Glomerular endothelial cell (primary cell): ENCODE results near the gene DNAJB14. TPM values are rescaled to one million over a fixed set of nuclear protein-coding genes. Genes with fewer than 3 reads are reported as not detected.
A peak's percentile ranks its signal among the peaks of the same experiment; 100 is the strongest.

Experiments used
- DNase-seq: peaks from one replicate; pipeline ENCODE4 v3.0.0-alpha.2; 2011; ENCODE audit warnings: low read depth, low spot score; ENCODE audit errors: extremely low read depth
- total RNA-seq: library from RNA; depleted of rRNA; stranded (reverse); fragments of >200 nt; gene quantifications from 2 replicates; pipeline ENCODE4 v1.2.3, GENCODE V29; 2015

DNAJB14 gene
- total RNA-seq, 1 donor from 2014 or later: 47.4 TPM

DNA sequence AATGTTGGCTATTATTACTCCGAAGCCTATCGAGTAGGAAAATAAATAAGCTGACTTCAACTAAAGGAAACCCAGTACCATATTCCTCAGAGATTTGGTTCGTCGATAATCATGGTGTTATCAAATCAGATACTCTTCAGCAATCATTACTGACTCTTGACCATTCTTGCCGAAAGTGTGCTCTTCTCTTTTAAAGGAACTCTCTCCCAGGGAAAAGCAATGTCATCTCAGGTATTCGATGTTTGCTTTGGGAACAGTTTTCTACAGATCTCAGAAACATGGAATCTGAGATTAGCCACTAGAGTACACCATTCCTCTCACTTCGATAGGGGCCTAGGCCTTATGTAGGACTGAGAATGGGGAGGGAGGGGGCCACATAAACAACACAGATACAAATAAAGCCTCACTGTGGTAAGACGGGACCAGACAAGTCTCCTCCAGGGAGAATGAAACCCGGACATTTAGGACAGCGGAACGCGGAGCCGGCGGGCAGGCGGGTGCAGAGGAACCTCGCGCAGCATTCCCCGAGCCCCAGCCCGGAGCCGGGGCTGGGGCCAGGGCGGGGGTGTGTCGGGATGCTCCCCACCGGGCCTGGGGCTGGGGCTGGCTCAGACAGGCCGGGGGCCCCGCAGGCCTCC lies 581 bp downstream of the DNAJB14 start:
- no peak for DNase-seq

DNA sequence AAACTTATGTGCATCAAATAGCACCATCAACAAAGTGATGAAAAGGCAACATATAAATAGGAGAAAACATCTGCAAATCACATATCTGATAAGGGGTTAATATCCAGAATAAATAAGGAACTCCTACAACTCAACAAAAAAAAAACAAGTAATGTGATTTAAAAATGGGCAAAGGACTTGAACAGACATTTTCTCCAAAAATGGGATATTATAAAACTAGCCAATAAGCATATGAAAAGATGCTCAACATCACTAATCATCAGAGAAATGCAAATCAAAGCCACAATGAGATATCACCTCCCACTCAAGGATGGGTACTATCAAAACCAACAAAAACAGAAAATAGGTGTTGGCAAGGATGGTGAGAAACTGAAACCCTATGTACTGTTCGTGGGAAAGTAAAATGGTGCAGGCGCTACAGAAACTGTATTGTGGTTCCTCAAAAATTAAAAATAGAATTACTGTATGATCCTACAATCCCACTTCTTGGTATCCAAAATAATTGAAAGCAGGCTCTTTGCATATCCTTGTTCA lies 2.4 kb downstream of the DNAJB14 start:
- no peak for DNase-seq

DNA sequence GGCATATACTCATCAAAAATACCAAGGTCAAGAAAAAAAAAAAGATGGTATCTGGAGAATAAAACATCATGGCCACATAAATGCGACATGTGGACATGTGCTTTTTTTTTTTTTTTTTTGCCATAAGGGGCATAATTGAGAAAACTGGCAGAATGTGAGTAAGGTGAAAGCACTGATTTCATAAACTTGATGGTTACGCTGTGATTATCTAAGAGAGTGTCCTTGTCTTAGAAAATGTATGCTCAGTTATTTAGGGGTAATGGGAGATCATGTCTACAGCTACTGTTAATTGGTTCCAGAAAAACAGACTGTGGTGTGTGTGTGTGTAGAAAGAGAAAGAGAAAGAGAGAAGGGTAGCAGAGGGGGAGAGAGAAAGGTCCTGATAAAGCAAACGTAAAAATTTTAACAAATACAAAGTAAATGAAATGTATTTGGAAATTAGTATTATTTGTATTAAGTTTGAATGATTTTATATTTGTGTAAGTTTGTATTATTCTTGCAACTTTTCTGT lies 8.1 kb downstream of the DNAJB14 start:
- no peak for DNase-seq

DNA sequence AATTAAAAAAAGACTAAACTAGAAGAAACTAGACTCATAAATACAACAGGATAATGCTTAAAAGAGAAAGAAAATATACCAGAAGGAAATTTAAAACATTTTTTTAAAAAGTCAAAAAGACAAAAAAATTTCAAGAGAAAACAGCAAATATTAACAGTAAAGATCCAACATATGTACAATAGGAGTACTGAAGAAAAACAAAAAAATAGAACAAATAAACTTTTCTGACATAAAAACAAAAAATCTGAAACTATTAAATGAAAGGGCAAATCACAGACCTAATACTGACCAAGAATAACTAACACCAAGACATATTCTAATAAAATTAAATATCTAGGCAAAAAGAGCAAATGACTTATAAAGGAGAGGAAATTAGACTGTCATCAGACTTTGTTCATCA lies 11.5 kb downstream of the DNAJB14 start:
- DNase-seq: no peak

DNA sequence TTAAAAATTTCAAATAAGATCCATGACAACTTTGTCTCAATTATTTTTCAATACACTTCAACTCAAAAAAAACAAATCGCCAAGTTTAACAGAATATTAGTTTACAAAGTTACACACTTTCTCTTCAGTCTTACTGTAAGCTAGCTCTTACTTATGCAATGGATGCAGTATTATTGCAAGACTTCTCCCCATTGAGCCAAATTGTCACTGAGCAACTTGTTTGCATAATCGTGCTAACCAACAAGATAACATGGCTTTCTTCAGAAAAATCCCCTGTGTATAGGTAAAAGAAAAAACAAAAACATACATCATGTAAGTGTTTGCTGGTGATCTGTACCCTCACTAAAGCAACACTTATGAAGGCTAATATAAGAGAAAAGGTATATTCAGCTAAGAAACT lies 18.9 kb downstream of the DNAJB14 start:
- DNase-seq: no peak

DNA sequence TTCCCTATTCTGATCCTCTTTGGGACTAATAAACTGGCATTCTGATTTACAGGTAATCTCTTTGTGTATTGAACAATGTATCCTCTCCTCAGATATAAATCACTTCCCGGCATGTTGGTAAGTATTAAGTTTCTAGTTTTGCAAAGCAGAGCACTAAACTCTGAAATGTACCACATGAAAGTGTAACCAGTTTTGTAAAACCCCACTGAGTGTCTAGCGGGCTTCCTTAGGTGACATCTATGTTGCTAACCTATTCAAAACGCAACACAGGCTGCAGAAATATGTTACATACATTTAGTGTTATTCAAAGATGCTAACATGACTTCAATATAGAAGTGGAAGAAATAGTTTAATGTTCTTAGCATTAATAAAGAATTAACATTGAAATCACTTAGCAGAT lies 25.2 kb downstream of the DNAJB14 start:
- DNase-seq: no peak

DNA sequence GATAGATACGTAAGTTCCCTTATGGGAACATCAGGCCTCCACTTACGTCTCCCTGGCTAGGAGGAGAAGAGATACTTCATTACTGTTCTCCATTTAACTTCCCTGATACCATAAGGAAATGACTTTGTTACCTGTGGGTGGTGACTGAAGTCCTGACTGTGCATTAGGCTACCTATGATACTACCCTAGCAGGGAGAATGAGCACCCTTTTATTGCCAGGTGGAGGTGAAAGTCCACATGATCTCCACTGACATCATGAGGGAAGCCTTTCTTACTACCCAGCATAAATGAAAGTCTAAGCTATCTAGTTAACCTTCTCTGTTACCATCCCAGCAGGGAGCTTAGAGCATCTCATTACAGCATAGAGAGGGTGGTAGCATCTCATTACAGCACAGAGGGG lies 27.8 kb downstream of the DNAJB14 start:
- DNase-seq: no peak

DNA sequence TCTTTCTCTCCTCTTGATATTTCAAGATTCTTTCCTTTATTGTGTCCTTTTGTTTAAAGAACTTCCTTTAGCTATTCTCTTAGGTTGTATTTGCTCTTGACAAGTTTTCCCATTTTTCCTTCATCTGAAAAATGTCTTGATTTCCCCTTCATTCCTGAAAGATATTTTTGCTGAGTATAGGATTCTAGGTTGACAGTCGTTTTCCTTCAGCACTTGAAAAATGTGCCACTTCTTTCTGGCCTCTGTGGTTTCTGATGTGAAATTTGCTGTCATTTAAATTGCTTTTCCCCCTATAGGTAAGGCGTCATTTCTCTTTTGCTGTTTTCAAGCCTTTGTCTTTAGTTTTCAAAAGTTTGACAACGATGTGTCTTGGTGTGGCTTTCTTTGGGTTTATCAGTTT lies 28.8 kb downstream of the DNAJB14 start:
- no peak for DNase-seq

DNA sequence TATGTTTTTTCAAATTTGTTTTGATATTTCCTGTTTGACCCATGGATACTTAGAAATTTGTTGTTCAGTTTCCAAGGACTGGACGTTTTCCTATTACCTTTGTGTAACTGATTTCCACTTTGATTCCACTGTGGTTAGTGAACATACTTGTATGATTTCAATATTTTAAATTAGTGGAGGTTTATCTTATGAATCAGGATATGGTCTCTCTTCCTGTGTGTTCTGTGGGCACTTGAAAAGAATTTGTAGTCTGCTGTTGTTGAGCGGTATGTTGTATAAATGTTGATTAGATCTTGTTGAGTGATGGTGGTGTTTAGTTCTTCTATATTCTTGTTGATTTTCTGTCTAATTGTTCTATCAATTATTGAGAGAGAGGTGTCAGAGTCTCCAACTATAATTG lies 31.0 kb downstream of the DNAJB14 start:
- no peak for DNase-seq

DNA sequence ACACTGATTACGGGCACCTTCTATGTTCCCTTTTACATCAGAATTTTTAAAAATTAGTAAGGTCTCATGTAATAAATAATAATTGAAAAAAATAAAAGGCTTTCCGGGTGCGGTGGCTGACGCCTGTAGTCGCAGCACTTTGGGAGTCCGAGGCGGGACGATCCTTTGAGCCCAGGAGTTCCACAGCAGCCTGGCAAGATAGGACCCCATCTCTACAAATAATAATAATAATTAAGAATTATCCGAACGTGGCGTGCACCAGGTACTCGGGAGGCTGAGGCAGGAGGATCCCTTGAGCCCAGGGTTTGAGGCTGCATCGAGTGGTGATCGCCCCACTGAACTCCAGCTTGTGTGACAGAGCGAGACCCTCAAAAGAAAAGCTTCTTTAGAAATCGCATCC lies 51.4 kb downstream of the DNAJB14 start:
- no peak for DNase-seq

DNA sequence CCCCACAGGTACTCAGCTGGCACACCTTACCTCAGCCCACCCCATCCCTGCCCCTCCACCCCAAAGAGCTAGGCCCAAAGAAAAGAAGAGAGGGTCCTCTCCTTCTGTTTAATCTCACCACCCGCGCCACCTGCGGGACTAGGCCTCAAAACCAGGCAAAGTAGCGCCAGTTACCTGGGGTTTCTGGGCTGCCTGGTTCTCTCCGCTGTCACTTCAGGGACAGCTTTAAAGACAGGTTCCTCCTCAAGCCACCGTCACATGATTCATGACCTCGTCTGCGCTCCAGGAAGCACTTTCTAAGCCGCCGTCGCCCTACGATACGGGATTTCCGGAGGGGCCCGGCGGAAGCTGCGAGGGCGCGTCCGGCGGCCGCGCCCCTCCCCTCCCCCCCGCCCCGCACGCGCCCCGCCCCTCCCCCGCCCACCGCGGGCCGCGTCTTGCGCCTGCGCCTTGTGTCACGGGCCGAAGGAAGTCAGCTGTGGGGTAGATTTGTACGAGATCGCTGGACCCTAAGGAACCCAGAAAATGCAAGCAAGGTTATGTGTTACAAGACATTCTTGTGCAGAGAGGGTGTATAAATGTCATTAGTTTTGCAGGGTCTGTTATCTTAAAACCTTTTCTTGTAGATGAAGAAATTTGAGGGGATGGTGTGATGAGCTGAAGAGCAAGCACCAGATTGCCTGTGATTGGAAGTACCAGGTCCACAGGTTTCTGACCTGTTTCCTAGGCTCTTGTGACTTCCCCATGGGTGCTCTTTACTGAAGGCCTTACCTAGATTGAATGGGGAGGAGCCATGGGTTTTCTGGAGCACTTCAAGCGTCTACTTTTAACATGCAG lies 52.0 kb downstream of the DNAJB14 start, which contains the start of gene LAMTOR3:
LAMTOR3 (minus strand) TSS at position 267 of the 837 bp plus-strand sequence. CDS start 464 bp downstream, outside the sequence.
- DNase-seq: peak; percentile 42

DNA sequence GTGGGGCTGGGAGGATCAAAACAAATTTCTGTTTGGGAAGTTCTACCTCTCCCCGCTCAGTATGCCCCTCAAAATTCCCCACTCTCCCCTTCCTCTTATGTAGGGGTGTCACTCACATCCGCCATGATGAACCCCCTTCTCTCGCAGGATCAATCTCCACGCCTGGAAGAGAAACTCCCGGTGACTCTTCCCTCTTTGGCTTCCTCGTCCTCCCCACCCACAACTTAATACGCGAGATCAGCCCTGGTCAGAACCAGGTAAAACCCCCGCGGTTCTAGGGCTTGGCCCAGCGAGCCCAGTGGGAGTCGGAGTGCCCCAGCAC lies 52.6 kb downstream of the DNAJB14 start:
- no peak for DNase-seq

DNA sequence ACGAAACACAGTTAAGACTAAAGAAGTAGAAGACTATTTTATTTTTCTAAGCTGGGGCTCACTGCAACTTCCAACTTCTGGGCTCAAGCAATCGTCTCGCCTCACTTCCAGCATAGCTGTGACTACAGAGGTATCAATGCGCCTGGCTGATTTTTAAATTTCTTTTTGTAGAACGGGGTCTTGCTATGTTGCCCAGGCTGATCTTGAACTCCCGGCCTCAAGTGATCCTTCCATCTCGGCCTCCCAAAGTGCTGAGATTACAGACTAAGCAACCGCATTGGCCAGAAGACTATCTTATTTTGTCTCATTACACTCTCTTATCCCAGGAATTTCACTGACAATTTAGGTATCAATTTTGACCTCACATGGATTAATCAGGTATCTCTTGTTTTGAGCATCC lies 53.4 kb downstream of the DNAJB14 start:
- no peak for DNase-seq

DNA sequence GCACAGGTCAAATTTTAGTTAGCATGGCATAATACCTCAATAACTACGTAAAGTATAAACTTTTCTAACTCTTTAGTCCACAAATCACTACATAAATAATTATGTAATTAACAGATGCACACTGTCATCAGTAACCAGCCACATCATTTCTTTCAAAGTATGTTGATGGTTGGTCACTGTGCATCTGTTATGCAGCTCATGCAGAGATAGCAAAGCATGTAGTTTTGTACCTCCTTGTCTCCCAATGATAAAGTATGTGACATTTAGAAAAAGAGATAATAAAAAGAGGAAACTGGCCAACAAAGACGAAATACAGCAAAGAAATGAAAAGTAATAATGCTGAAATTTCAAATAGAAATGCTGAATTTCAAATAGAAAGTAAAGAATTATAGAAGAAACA lies 55.1 kb downstream of the DNAJB14 start:
- DNase-seq: no peak

DNA sequence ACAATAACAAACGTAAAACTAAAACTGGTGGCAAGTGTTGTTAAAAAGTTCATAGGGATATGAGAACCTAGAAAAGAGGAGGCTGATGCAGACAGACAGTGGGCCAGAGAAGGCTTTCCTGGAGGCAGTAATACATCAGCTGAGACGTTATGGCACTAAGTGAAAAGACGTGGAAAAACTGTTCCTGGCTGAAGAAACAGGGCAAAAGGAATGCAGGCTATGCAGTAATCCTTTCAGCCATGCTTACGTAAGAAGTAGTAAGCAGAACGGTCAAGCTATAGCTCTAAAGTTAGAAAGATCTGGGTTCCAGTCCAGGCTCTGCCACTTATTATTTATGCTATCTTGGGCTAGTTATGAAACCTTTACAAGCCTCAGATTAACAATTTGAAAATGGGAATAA lies 58.6 kb downstream of the DNAJB14 start:
- no peak for DNase-seq

DNA sequence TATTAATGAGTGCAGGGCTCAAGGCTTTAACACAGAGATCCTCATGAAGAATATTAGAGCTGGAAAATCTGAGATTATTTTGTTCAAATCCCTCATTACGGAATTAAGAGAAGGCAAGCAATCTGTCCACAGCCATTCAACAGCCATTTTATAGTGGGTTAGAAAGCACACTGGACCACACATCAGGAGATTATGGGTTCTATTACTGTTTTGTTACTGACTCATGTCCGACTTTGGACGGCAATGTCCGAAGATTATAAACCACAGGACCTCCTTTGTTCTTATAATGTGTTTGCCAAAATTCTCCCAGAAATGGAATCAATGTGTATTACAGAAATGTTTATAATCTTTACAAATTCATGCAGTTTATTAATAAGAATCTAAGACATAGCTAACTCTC lies 60.3 kb downstream of the DNAJB14 start:
- DNase-seq: no peak

DNA sequence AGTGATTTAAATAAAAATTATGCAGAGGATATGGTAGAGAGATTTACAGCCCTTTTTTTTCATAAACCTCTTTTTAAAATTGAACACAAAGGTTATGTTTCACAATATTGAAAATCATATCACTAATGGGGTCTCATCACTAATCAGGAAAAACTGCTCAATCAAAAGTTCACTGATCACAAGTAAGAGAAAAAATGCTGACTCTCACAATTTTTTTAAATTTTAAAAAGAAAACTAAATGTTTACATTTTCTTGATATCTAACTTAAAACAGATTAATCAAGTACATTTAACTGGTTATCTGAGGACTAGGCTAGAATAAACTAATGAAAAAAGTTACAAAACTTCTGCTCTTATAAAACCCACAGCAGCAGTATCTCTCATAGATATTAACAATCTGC lies 60.7 kb downstream of the DNAJB14 start:
- no peak for DNase-seq

DNA sequence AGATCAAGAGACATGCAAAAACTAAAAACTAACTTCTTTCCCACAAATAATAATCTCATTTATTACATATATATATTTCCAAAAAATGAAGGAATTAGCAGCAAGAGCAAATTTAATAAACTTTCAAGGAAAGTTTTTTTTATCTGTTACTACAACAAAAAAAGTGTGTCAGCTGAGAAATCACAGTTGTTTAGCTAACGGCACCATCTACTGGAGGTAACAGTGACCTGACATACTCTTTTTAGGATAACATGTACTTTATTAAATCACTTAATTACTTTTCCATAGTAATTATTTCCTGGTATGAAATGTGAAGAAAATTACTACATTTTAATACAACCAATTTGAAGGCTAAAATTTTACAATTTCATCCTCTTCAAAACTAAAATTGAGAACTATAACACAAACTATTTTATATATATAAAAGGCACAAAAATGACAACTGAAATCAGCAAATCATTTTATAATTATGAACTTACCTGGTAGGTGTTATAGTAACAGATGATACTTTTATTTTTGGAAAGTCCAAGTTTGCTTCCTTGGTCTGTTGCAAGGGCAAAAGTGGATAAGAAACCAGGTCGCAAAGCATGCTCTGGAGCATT lies 61.3 kb downstream of the DNAJB14 start:
- peak; percentile 9 for DNase-seq

DNA sequence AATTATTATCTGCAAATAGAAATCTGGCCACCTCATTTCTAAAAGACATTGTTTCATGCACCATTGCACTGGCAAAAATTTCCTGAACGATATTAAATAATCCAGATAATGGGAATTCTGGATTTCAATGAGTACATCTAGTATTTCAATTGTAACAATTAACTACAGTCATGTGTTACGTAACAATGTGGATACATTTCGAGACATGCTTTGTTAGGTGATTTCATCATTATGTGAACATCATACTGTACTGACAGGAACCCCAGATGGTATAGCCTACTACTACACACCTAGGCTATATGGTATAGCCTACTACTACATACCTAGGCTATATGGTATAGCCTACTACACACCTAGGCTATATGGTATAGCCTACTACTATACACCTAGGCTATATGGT lies 67.0 kb downstream of the DNAJB14 start:
- no peak for DNase-seq

DNA sequence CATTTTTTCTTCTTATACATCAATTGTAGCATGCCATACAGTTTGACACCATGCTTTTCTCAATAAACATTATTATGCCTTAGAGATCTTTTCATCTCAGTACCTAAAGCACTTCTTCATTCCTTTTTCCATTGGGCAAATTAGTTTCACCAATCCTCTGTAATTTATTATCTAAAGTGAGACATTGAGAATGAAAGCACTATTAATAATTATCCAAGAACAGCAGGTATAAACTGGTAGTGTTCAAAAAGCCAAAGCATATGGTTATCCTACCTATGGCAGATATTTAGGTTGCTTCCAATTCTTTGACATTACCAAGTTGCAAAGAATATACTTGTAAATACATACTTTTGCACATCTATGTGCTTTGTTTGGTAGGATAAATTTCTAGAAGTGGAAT lies 67.8 kb downstream of the DNAJB14 start:
- DNase-seq: no peak

DNA sequence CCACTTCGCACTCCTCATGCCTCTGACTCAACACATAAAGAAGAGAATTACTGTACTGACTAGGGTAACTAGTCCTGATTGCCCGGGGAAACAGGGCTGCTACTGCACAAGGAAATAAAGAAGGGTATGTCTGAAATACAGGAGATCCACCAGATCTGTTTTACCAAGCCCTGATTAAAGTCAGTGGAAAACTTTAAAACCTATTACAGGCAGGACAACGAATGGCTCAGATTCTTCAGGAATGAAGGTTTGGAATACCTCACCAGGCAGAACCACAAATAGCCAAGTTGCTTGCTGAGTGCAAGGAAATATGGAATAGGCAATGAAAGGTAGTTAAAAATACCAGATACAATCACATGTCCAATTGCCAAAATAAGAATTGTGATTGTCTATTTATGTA lies 69.5 kb downstream of the DNAJB14 start:
- DNase-seq: no peak

DNA sequence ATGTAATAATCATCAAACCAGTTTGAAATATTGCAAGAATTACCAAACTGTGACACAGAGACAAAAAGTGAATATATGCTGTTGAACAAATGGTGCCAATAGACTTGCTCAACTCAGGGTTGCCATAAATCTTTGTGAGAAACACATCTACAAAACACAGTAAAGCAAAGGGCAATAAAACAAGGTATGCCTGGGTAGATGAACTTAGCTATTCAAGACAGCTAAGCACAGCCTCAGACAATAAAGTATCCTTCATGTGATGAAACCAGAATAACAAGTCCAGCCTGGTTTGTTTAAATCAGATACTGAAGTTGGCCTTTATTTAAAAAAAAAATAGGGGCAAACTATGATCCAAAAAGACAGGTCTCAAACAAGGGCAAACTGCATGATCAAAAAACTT lies 71.3 kb downstream of the DNAJB14 start:
- no peak for DNase-seq
